OCI-LY7 (cell line): ENCODE measurements around the gene ERGIC1. TPM values are rescaled to one million over a fixed set of nuclear protein-coding genes. Genes with fewer than 3 reads are reported as not detected.

Experiments
- BruUV-seq: library from RNA; stranded (reverse); fragments of 400-500 nt; replicated peaks from 2 replicates; lab custom pipeline; 2021; lab: Mats Ljungman, UMichigan
- CTCF ChIA-PET: fragments of 300-600 bp; sonication (Branson Sonifier 250); formaldehyde crosslinking; loops from one replicate; lab custom pipeline; 2022; ENCODE audit warnings: antibody characterized with exemption; ENCODE audit not compliant: unreplicated experiment; lab: Charles Lee
- POLR2A ChIA-PET: fragments of 300-600 bp; sonication (Branson Sonifier 250); formaldehyde crosslinking; loops from one replicate; lab custom pipeline; 2022; ENCODE audit warnings: antibody characterized with exemption; lab: Charles Lee
- DNase-seq: peaks from one replicate; pipeline ENCODE4 v3.0.0-alpha.2; 2015; ENCODE audit warnings: low spot score
- H2AFZ ChIP-seq: fragments of 200-600 bp; sonication (generic), shearing (Covaris generic); 2 replicates; pipeline ENCODE4 v1.6.1; 2014; ENCODE audit warnings: mild to moderate bottlenecking, antibody characterized with exemption, low read length, moderate library complexity
- H3K27ac ChIP-seq: fragments of 200-600 bp; sonication (generic); 2 replicates; pipeline ENCODE4 v1.5.1; 2014; ENCODE audit warnings: mixed run types, low read depth, mild to moderate bottlenecking, moderate library complexity, low read length, inconsistent platforms; ENCODE audit not compliant: poor library complexity, severe bottlenecking
- H3K36me3 ChIP-seq: fragments of 200-600 bp; sonication (generic); 2 replicates; pipeline ENCODE4 v1.6.1; 2014; ENCODE audit warnings: mild to moderate bottlenecking, antibody characterized with exemption, low read length, moderate library complexity, mixed read lengths; ENCODE audit not compliant: insufficient read depth
- H3K4me1 ChIP-seq: fragments of 200-600 bp; sonication (generic); 2 replicates; pipeline ENCODE4 v1.5.1; 2014; ENCODE audit warnings: mild to moderate bottlenecking, low read length; ENCODE audit not compliant: insufficient read depth, poor library complexity, severe bottlenecking
- H3K4me2 ChIP-seq: fragments of 200-600 bp; sonication (generic); 2 replicates; pipeline ENCODE4 v1.6.1; 2014; ENCODE audit warnings: mild to moderate bottlenecking, low read length
- H3K4me3 ChIP-seq: fragments of 200-600 bp; sonication (generic); 2 replicates; pipeline ENCODE4 v1.5.1; 2014; ENCODE audit warnings: mild to moderate bottlenecking, low read depth, low read length; ENCODE audit not compliant: poor library complexity, severe bottlenecking
- H3K79me2 ChIP-seq: fragments of 200-600 bp; sonication (generic); 2 replicates; pipeline ENCODE4 v1.6.1; 2016; ENCODE audit warnings: low read depth, mild to moderate bottlenecking, low read length, moderate library complexity, mixed read lengths; ENCODE audit not compliant: insufficient read depth
- H3K9me2 ChIP-seq: fragments of 200-600 bp; sonication (generic); 2 replicates; pipeline ENCODE4 v1.6.1; 2016; ENCODE audit warnings: mild to moderate bottlenecking, low read length, mixed read lengths; ENCODE audit not compliant: insufficient read depth
- H3K9me3 ChIP-seq: fragments of 200-600 bp; sonication (generic); 2 replicates; pipeline ENCODE4 v1.6.1; 2014; ENCODE audit warnings: mild to moderate bottlenecking, mixed run types, low read length, mixed read lengths
- H4K20me1 ChIP-seq: fragments of 200-600 bp; sonication (generic); 2 replicates; pipeline ENCODE4 v1.6.1; 2014; ENCODE audit warnings: mild to moderate bottlenecking, antibody characterized with exemption, low read length, moderate library complexity, mixed read lengths; ENCODE audit not compliant: insufficient read depth
- CTCF ChIP-seq: fragments of 200-600 bp; sonication (generic); conservative IDR thresholded peaks from 2 replicates; pipeline ENCODE4 v1.5.1; 2014; ENCODE audit warnings: mild to moderate bottlenecking, antibody characterized with exemption, low read length, moderate library complexity, mixed read lengths
- EZH2phosphoT487 ChIP-seq: fragments of 200-600 bp; sonication (generic); IDR thresholded peaks from 2 replicates; pipeline ENCODE4 v1.6.1; 2018; ENCODE audit warnings: low read depth, borderline replicate concordance, mild to moderate bottlenecking, mixed run types, antibody characterized with exemption, low read length, moderate library complexity, mixed read lengths
- intact Hi-C: fragments of 100-400 bp; cut with micrococcal nuclease; formaldehyde crosslinking; loops from one replicate; pipeline ENCODE4 v1.10.0; 2022; ENCODE audit not compliant: unreplicated experiment
- total RNA-seq, 2 experiments: library from RNA; depleted of rRNA in 1 of 2; stranded (reverse); fragments of >200 nt in 1 of 2; shearing (Covaris generic) in 1 of 2; gene quantifications; 2 replicates each; pipeline ENCODE4 v1.2.3, GENCODE V29; 2014 to 2022

ERGIC1 gene
- total RNA-seq, 2 experiments from 2014 or later = 125 to 178 TPM

DNA sequence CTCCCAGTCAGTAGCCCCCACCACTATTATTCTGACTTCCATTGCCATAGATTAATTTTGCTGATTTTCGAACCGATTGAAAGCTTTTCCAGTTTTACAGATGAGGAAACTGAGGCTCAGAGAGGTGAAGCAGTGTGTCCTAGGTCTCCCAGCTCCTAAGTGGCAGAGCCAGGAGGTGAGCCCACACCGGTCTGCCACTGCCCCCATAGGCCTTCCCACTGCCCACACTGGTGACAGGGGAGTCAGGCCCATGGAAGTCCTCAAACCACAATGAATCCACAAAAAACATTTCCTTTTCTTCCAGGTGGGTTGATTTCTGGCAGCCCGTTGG is 70.2 kb downstream of the ERGIC1 start:
- H3K4me1 ChIP-seq = no peaks in the 10 kb centered on the region
- peaks cover 24% of the 10 kb centered on the region for H3K36me3 ChIP-seq
- intact Hi-C loops = no loop called here
- no TSS peak for BruUV-seq
- ChIA-PET CTCF (no interaction called here), POLR2A (no interaction called here)
- H3K9me3 ChIP-seq = no peaks in the 10 kb centered on the region
- H4K20me1 ChIP-seq = no peaks in the 10 kb centered on the region
- no peaks in the 10 kb centered on the region for H3K79me2 ChIP-seq
- H3K9me2 ChIP-seq = no peaks in the 10 kb centered on the region
- H3K4me3 ChIP-seq = no peak overlapping the region
- no peak overlapping the region for H2AFZ ChIP-seq
- no peak overlapping the region for H3K4me2 ChIP-seq
- TF ChIP-seq EZH2phosphoT487 (no peak), CTCF (no peak)
- no peak for DNase-seq
- no peak overlapping the region for H3K27ac ChIP-seq

DNA sequence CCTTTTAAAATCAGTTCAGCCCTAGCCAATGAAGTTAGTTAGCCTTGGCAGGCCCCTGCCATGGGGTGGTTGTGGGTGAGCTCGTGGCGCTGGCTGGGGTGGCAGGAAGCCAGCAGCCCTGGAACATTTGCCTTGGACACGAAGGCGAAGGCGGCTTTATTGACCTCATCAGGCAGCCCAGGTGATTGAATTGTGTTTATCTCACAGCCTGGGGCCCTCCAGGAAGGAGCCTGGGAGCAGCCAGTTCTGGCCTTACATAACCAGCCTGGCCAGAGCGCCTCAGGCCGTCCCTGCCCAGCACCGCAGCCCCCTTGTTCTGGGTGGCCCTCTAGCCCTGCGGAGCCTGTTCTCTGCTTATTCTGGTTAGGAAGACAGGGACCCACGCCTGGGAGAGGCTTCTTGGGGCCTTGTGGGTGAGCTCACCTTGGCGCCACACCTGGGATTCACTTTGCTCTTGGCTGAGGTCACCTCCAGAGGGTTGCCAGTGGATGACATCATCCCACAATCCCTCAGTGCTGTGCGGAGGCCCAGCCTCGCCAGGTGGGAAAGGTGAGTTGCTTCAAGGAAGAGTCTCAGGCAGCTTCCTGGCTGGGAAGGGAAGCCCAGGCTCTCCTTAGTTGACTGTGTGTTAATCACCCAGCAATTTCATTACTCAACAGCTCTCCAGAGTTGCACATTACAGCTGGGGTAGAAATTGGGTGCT is 70.7 kb downstream of the ERGIC1 start:
- TF ChIP-seq CTCF (no peak), EZH2phosphoT487 (no peak)
- Histone ChIP-seq H3K36me3 (peaks cover 22% of the 10 kb centered on the region), H3K27ac (no peak overlapping the region), H3K9me3 (no peaks in the 10 kb centered on the region), H2AFZ (no peak overlapping the region), H3K79me2 (no peaks in the 10 kb centered on the region), H3K4me3 (no peak overlapping the region), H4K20me1 (no peaks in the 10 kb centered on the region), H3K4me2 (no peak overlapping the region), H3K4me1 (no peaks in the 10 kb centered on the region), H3K9me2 (no peaks in the 10 kb centered on the region)
- no peak for DNase-seq
- POLR2A ChIA-PET = interaction anchor here (0.5 kb wide), 1 partner anchor 41 kb away, joined by 5 read pairs; no protein-coding TSS in a partner anchor
- intact Hi-C loops = no loop called here
- BruUV-seq = no TSS peak
- CTCF ChIA-PET = no interaction called here

GRCh38 chr5:172905346-172906140 is 71.5 kb downstream of the ERGIC1 start:
- no TSS peak for BruUV-seq
- no peak overlapping the region for H3K4me3 ChIP-seq
- no peak overlapping the region for H2AFZ ChIP-seq
- no peak for DNase-seq
- H3K9me3 ChIP-seq = no peaks in the 10 kb centered on the region
- H3K36me3 ChIP-seq = peaks cover 22% of the 10 kb centered on the region
- no peaks in the 10 kb centered on the region for H3K4me1 ChIP-seq
- H3K4me2 ChIP-seq = no peak overlapping the region
- ChIA-PET CTCF (no interaction called here), POLR2A (no interaction called here)
- no peak overlapping the region for H3K27ac ChIP-seq
- no peaks in the 10 kb centered on the region for H4K20me1 ChIP-seq
- H3K79me2 ChIP-seq = no peaks in the 10 kb centered on the region
- H3K9me2 ChIP-seq = no peaks in the 10 kb centered on the region
- intact Hi-C loops = no loop called here
- no peak for TF ChIP-seq CTCF
- no peak for TF ChIP-seq EZH2phosphoT487
